Measurements from ENCODE around the gene IL1RAP. TPM values are rescaled to one million over a fixed set of nuclear protein-coding genes. Genes with fewer than 3 reads are reported as not detected.
"Not testable (repeated sequence)": the region's sequence is repeated elsewhere in the genome, so short reads cannot be mapped to it uniquely, and the experiment has no call there.

The IL1RAP gene
- total RNA-seq, 1 donor from 2014 or later = 17.2 TPM

GRCh38 chr3:190644766-190645165, 130.9 kb downstream of the IL1RAP start:
- intact Hi-C loops (cut with micrococcal nuclease) = no loop called here

GRCh38 chr3:190645932-190646460, 132.1 kb downstream of the IL1RAP start:
- intact Hi-C loops (cut with micrococcal nuclease) = no loop called here

GRCh38 chr3:190646996-190647395, 133.1 kb downstream of the IL1RAP start:
- intact Hi-C loops (cut with micrococcal nuclease) = no loop called here

GRCh38 chr3:190655933-190656332, 142.0 kb downstream of the IL1RAP start:
- intact Hi-C loops (cut with micrococcal nuclease) = no loop called here

- intact Hi-C loops (cut with micrococcal nuclease) = no loop called here
Observed at GRCh38 chr3:190658106-190658505, 144.2 kb downstream of the IL1RAP start.

GRCh38 chr3:190666821-190667220, 152.9 kb downstream of the IL1RAP start:
- intact Hi-C loops (cut with micrococcal nuclease) = no loop called here

GRCh38 chr3:190671658-190672057, 157.8 kb downstream of the IL1RAP start:
- intact Hi-C loops (cut with micrococcal nuclease) = no loop called here

GRCh38 chr3:190673148-190673547, 159.3 kb downstream of the IL1RAP start:
- intact Hi-C loops (cut with micrococcal nuclease) = no loop called here

GRCh38 chr3:190676481-190676880, 162.6 kb downstream of the IL1RAP start:
- intact Hi-C loops (cut with micrococcal nuclease) = no loop called here

- intact Hi-C loops (cut with micrococcal nuclease) = no loop called here
Observed at GRCh38 chr3:190677001-190677400, 163.1 kb downstream of the IL1RAP start.

- intact Hi-C loops (cut with micrococcal nuclease) = not testable (repeated sequence)
Observed at GRCh38 chr3:190677868-190678267, 164.0 kb downstream of the IL1RAP start.

GRCh38 chr3:190680691-190681090, 166.8 kb downstream of the IL1RAP start:
- intact Hi-C loops (cut with micrococcal nuclease) = no loop called here

GRCh38 chr3:190684776-190685175, 170.9 kb downstream of the IL1RAP start:
- intact Hi-C loops (cut with micrococcal nuclease) = no loop called here

GRCh38 chr3:190686011-190686410, 172.1 kb downstream of the IL1RAP start:
- intact Hi-C loops (cut with micrococcal nuclease) = no loop called here

- intact Hi-C loops (cut with micrococcal nuclease) = loop anchor here (10.0 kb wide), 1 partner anchor 245 kb away; the partner anchor contains the start of gene TMEM207
Observed at GRCh38 chr3:190690246-190690645, 176.4 kb downstream of the IL1RAP start.

- intact Hi-C loops (cut with micrococcal nuclease) = loop anchor here (10.0 kb wide), 1 partner anchor 247 kb away; the partner anchor contains the start of gene TMEM207
Observed at GRCh38 chr3:190692256-190692655, 178.4 kb downstream of the IL1RAP start.

GRCh38 chr3:190694335-190695001, 180.6 kb downstream of the IL1RAP start:
- intact Hi-C loops (cut with micrococcal nuclease) = loop anchor here (10.0 kb wide), 1 partner anchor 250 kb away; the partner anchor contains the start of gene TMEM207

GRCh38 chr3:190695225-190695624, 181.3 kb downstream of the IL1RAP start:
- intact Hi-C loops (cut with micrococcal nuclease) = loop anchor here (10.0 kb wide), 1 partner anchor 250 kb away; the partner anchor contains the start of gene TMEM207

- intact Hi-C loops (cut with micrococcal nuclease) = loop anchor here (2.0 to 10.0 kb wide), 4 partner anchors 77 to 471 kb away; partner anchors contain the start of genes IL1RAP and TMEM207
Observed at GRCh38 chr3:190695994-190696393, 182.1 kb downstream of the IL1RAP start.

GRCh38 chr3:190696777-190697501, 183.1 kb downstream of the IL1RAP start:
- intact Hi-C loops (cut with micrococcal nuclease) = loop anchor here (1.0 to 10.0 kb wide), 5 partner anchors 78 to 472 kb away; partner anchors contain the start of genes IL1RAP and TMEM207

- intact Hi-C loops (cut with micrococcal nuclease) = loop anchor here (1.0 to 10.0 kb wide), 5 partner anchors 79 to 473 kb away; partner anchors contain the start of genes IL1RAP and TMEM207
Observed at GRCh38 chr3:190697502-190697830, 183.6 kb downstream of the IL1RAP start.

GRCh38 chr3:190697901-190698300, 184.0 kb downstream of the IL1RAP start:
- intact Hi-C loops (cut with micrococcal nuclease) = loop anchor here (1.0 to 10.0 kb wide), 5 partner anchors 79 to 473 kb away; partner anchors contain the start of genes IL1RAP and TMEM207
